SK-N-MC (cell line): Measurements from ENCODE around the gene MRPS12.

Source experiments
- EZH2 ChIP-seq: fragments of 200-600 bp; sonication (generic); IDR thresholded peaks from one replicate; pipeline ENCODE4 v1.6.1; 2017; ENCODE audit warnings: antibody characterized with exemption
- POLR2AphosphoS5 ChIP-seq: IDR thresholded peaks from 2 replicates; pipeline ENCODE4 v1.6.1; 2012; ENCODE audit warnings: mild to moderate bottlenecking, low read depth, low read length, borderline replicate concordance

GRCh38 chr19:38900743-38901190 is 30.0 kb upstream of the MRPS12 start:
- no peak for TF ChIP-seq POLR2AphosphoS5
- no peak for TF ChIP-seq EZH2
